PC-9 (cell line): ENCODE data around the gene MYRIP.

ENCODE experiments used
- EZH2 ChIP-seq: fragments of 200-600 bp; sonication (generic); IDR thresholded peaks from 2 replicates; pipeline ENCODE4 v1.8.0; 2017; ENCODE audit warnings: antibody characterized with exemption, low read depth
- TF ChIP-seq, protein P1 (sequence below): fragments of 200-600 bp; sonication (generic); conservative IDR thresholded peaks from 2 replicates; pipeline ENCODE4 v1.6.1; 2017; ENCODE audit warnings: mixed run types, antibody characterized with exemption, mild to moderate bottlenecking, moderate library complexity

DNA sequence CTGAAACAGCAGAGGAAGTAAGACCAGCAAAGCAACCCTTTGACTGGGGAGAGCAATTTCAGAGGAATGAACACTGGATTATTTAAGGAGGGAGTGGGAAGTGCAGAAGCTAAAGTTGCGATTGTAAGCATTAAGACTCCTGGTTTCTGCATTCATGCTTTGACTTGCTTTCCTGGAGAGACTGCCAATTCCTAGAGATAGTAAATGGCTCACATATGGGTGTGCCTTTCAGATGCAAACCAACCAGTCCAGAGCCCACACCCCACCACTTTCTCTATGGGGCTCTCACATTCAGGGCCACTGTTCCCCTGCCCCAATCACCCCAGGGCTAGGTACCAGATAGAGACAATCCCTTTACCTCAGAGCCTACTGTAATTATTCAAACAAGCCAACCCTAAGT lies 299.2 kb downstream of the MYRIP start:
- TF ChIP-seq, protein P1, sequence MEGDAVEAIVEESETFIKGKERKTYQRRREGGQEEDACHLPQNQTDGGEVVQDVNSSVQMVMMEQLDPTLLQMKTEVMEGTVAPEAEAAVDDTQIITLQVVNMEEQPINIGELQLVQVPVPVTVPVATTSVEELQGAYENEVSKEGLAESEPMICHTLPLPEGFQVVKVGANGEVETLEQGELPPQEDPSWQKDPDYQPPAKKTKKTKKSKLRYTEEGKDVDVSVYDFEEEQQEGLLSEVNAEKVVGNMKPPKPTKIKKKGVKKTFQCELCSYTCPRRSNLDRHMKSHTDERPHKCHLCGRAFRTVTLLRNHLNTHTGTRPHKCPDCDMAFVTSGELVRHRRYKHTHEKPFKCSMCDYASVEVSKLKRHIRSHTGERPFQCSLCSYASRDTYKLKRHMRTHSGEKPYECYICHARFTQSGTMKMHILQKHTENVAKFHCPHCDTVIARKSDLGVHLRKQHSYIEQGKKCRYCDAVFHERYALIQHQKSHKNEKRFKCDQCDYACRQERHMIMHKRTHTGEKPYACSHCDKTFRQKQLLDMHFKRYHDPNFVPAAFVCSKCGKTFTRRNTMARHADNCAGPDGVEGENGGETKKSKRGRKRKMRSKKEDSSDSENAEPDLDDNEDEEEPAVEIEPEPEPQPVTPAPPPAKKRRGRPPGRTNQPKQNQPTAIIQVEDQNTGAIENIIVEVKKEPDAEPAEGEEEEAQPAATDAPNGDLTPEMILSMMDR: no peak
- TF ChIP-seq EZH2: no peak
